ENCODE results near the gene COL11A1. TPM values are rescaled to one million over a fixed set of nuclear protein-coding genes. Genes with fewer than 3 reads are reported as not detected.
"Not testable (repeated sequence)": the region's sequence is repeated elsewhere in the genome, so short reads cannot be mapped to it uniquely, and the experiment has no call there.

COL11A1 gene
- polyA plus RNA-seq, 2 of the 4 experiments (the other 2 are of a cell fraction), result 6.8 to 13.6 TPM

- no peak for ATAC-seq
Measured at GRCh38 chr1:103129255-103129654, 20.9 kb upstream of the COL11A1 start.

GRCh38 chr1:103128256-103128655 lies 19.9 kb upstream of the COL11A1 start:
- CTCF ChIA-PET; H3K4me2 ChIP-seq; H3K4me3 ChIP-seq; FAIRE-seq; POLR2A ChIA-PET; ATAC-seq; H3K4me1 ChIP-seq; H3K27ac ChIP-seq; H3K9me3 ChIP-seq; DNase-seq (ENCODE audit: low read depth in 1 of 2, low spot score in 1 of 2): not testable (repeated sequence)
- 67% methylated on average over 2 of the region's 2 CpGs for WGBS (ENCODE audit: missing lambda C conversion rate)

More at GRCh38 chr1:103129255-103129654, 20.9 kb upstream of the COL11A1 start:
- Histone ChIP-seq H3K4me2 (no peak overlapping the region), H3K4me3 (no peak overlapping the region), H3K4me1 (no peaks in the 10 kb centered on the region), H3K9me3 (no peaks in the 10 kb centered on the region), H3K27ac (no peak overlapping the region)
- 47% methylated on average over 1 of the region's 1 CpG for WGBS (ENCODE audit: missing lambda C conversion rate)
- DNase-seq (ENCODE audit: low read depth in 1 of 2, low spot score in 1 of 2) (no peak), FAIRE-seq (no peak)
- ChIA-PET POLR2A (no interaction called here), CTCF (no interaction called here)
- TF ChIP-seq USF2 (IDR thresholded peaks at IDR 0.05) (no peak), ZFP36 (IDR thresholded peaks at IDR 0.05; ENCODE audit: borderline replicate concordance, partially characterized antibody) (no peak), RCOR1 (IDR thresholded peaks at IDR 0.05; ENCODE audit: low read depth, low read length) (no peak), HOXA7 (CRISPR knock-in tag; IDR thresholded peaks at IDR 0.05) (no peak), E2F6 (IDR thresholded peaks at IDR 0.05; ENCODE audit: borderline replicate concordance, low read depth) (no peak), HOXB5 (CRISPR knock-in tag; IDR thresholded peaks at IDR 0.05) (no peak), CBX2 (IDR thresholded peaks at IDR 0.05; ENCODE audit: borderline replicate concordance, low read depth) (no peak), HMGXB4 (CRISPR knock-in tag; IDR thresholded peaks at IDR 0.05; ENCODE audit: borderline replicate concordance) (no peak), EHF (CRISPR knock-in tag; IDR thresholded peaks at IDR 0.05) (no peak), HDAC2 (IDR thresholded peaks at IDR 0.05) (no peak), JUN (IDR thresholded peaks at IDR 0.05) (no peak), POLR2AphosphoS2 (conservative IDR thresholded peaks at IDR 0.05; ENCODE audit: low read length) (no peak), NFE2L2 (conservative IDR thresholded peaks at IDR 0.05; ENCODE audit: low read length) (no peak), KDM1A (IDR thresholded peaks at IDR 0.05; ENCODE audit: low read depth) (no peak)

GRCh38 chr1:103125219-103125618 lies 16.9 kb upstream of the COL11A1 start:
- H3K9me3 ChIP-seq, result no peaks in the 10 kb centered on the region
- ATAC-seq, result no peak
- FAIRE-seq, result no peak
- 27% methylated on average over 2 of the region's 2 CpGs for WGBS (ENCODE audit: missing lambda C conversion rate)
- ChIA-PET CTCF (no interaction called here), POLR2A (no interaction called here)
- DNase-seq (ENCODE audit: low read depth in 1 of 2, low spot score in 1 of 2), result no peak
- TF ChIP-seq CEBPB (IDR thresholded peaks at IDR 0.05) (no peak), ATOH8 (CRISPR knock-in tag; IDR thresholded peaks at IDR 0.05; ENCODE audit: low read depth) (no peak), NR3C1 (IDR thresholded peaks at IDR 0.05) (no peak), FOXS1 (CRISPR knock-in tag; IDR thresholded peaks at IDR 0.05) (no peak), TFCP2L1 (CRISPR knock-in tag; IDR thresholded peaks at IDR 0.05) (no peak), ESRRA (IDR thresholded peaks at IDR 0.05; ENCODE audit: borderline replicate concordance, low read length) (no peak), REST (IDR thresholded peaks at IDR 0.05) (no peak), USF2 (IDR thresholded peaks at IDR 0.05) (no peak), EHF (CRISPR knock-in tag; IDR thresholded peaks at IDR 0.05) (no peak), HOXB5 (CRISPR knock-in tag; IDR thresholded peaks at IDR 0.05) (no peak), MAFK (IDR thresholded peaks at IDR 0.05; ENCODE audit: partially characterized antibody) (no peak), PHF8 (IDR thresholded peaks at IDR 0.05; ENCODE audit: borderline replicate concordance, low read depth) (no peak), NFE2L2 (conservative IDR thresholded peaks at IDR 0.05; ENCODE audit: low read length) (no peak), KDM1A (IDR thresholded peaks at IDR 0.05; ENCODE audit: low read depth) (no peak), CHD2 (IDR thresholded peaks at IDR 0.05; ENCODE audit: low read length, partially characterized antibody) (no peak)
- no peak overlapping the region for H3K4me2 ChIP-seq
- no peaks in the 10 kb centered on the region for H3K4me1 ChIP-seq
- no peak overlapping the region for H3K27ac ChIP-seq
- H3K4me3 ChIP-seq, result no peak overlapping the region
